ENCODE measurements around the gene RBM28. TPM values are rescaled to one million over a fixed set of nuclear protein-coding genes. Genes with fewer than 3 reads are reported as not detected.

Gene RBM28
- total and polyA plus RNA-seq, 10 of the 15 experiments (the other 5 are each of a cell fraction or from before 2014, with no cell fraction given): 14.3 to 50.4 (median 32.8) TPM

DNA sequence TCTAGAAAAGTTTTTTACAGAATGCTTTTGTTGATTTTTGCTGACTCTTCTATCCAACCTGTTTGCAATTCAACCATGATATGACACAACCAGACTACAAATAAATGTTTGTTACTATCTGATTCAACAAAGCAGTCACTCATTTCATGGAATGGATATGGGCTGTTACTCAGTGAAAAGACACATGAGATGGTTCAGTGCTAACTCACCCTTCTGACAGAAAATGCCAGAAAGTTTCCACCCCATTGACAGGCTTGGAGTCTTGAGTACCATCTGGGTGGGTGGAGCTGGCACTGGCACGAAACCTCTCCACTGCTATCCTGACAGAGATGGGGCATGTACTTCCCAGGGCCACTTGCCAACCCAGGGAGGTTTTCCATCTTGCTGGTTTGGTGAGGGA is 39.5 kb downstream of the RBM28 start:
- no peak for ATAC-seq
- H3K4me2 ChIP-seq (ENCODE audit: control insufficient read depth, insufficient read depth): no peak overlapping the region
- CTCF ChIA-PET: no interaction called here
- DNase-seq (ENCODE audit: low read depth, low spot score): no peak
- no peaks in the 10 kb centered on the region for H4K20me1 ChIP-seq (ENCODE audit: control insufficient read depth, insufficient read depth)
- intact Hi-C loops (cut with micrococcal nuclease; ENCODE audit: unreplicated experiment): no loop called here
- no TSS peak for BruUV-seq (replicated peaks)
- 94% methylated on average over 1 of the region's 1 CpG for WGBS (ENCODE audit: insufficient coverage, insufficient replicate concordance, low lambda C conversion rate, missing lambda C conversion rate)
- TF ChIP-seq NRF1 (conservative IDR thresholded peaks at IDR 0.05; ENCODE audit: low read depth, low read length): no peak
- TF ChIP-seq, protein P1, sequence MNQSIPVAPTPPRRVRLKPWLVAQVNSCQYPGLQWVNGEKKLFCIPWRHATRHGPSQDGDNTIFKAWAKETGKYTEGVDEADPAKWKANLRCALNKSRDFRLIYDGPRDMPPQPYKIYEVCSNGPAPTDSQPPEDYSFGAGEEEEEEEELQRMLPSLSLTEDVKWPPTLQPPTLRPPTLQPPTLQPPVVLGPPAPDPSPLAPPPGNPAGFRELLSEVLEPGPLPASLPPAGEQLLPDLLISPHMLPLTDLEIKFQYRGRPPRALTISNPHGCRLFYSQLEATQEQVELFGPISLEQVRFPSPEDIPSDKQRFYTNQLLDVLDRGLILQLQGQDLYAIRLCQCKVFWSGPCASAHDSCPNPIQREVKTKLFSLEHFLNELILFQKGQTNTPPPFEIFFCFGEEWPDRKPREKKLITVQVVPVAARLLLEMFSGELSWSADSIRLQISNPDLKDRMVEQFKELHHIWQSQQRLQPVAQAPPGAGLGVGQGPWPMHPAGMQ (IDR thresholded peaks at IDR 0.05; ENCODE audit: borderline replicate concordance): no peak
- no peak for TF ChIP-seq IKZF1 (conservative IDR thresholded peaks at IDR 0.05)
- no peak for TF ChIP-seq PAX8 (IDR thresholded peaks at IDR 0.05)
- no peak for TF ChIP-seq RAD51 (IDR thresholded peaks at IDR 0.05)
- no peak for TF ChIP-seq IRF4 (IDR thresholded peaks at IDR 0.05; ENCODE audit: low read depth, low read length)
- no peak for TF ChIP-seq EP300 (IDR thresholded peaks at IDR 0.05; ENCODE audit: borderline replicate concordance in 1 of 2, control insufficient read depth in 1 of 2, low read depth in 2 of 2, low read length in 2 of 2)
- TF ChIP-seq CBFB (IDR thresholded peaks at IDR 0.05; ENCODE audit: low read depth): no peak
- TF ChIP-seq RAD21 (IDR thresholded peaks at IDR 0.05; ENCODE audit: insufficient read depth, low read depth, low read length): no peak
- TF ChIP-seq, protein P2, sequence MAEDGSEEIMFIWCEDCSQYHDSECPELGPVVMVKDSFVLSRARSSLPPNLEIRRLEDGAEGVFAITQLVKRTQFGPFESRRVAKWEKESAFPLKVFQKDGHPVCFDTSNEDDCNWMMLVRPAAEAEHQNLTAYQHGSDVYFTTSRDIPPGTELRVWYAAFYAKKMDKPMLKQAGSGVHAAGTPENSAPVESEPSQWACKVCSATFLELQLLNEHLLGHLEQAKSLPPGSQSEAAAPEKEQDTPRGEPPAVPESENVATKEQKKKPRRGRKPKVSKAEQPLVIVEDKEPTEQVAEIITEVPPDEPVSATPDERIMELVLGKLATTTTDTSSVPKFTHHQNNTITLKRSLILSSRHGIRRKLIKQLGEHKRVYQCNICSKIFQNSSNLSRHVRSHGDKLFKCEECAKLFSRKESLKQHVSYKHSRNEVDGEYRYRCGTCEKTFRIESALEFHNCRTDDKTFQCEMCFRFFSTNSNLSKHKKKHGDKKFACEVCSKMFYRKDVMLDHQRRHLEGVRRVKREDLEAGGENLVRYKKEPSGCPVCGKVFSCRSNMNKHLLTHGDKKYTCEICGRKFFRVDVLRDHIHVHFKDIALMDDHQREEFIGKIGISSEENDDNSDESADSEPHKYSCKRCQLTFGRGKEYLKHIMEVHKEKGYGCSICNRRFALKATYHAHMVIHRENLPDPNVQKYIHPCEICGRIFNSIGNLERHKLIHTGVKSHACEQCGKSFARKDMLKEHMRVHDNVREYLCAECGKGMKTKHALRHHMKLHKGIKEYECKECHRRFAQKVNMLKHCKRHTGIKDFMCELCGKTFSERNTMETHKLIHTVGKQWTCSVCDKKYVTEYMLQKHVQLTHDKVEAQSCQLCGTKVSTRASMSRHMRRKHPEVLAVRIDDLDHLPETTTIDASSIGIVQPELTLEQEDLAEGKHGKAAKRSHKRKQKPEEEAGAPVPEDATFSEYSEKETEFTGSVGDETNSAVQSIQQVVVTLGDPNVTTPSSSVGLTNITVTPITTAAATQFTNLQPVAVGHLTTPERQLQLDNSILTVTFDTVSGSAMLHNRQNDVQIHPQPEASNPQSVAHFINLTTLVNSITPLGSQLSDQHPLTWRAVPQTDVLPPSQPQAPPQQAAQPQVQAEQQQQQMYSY (CRISPR knock-in tag; IDR thresholded peaks at IDR 0.05): no peak
- TF ChIP-seq, protein P3, sequence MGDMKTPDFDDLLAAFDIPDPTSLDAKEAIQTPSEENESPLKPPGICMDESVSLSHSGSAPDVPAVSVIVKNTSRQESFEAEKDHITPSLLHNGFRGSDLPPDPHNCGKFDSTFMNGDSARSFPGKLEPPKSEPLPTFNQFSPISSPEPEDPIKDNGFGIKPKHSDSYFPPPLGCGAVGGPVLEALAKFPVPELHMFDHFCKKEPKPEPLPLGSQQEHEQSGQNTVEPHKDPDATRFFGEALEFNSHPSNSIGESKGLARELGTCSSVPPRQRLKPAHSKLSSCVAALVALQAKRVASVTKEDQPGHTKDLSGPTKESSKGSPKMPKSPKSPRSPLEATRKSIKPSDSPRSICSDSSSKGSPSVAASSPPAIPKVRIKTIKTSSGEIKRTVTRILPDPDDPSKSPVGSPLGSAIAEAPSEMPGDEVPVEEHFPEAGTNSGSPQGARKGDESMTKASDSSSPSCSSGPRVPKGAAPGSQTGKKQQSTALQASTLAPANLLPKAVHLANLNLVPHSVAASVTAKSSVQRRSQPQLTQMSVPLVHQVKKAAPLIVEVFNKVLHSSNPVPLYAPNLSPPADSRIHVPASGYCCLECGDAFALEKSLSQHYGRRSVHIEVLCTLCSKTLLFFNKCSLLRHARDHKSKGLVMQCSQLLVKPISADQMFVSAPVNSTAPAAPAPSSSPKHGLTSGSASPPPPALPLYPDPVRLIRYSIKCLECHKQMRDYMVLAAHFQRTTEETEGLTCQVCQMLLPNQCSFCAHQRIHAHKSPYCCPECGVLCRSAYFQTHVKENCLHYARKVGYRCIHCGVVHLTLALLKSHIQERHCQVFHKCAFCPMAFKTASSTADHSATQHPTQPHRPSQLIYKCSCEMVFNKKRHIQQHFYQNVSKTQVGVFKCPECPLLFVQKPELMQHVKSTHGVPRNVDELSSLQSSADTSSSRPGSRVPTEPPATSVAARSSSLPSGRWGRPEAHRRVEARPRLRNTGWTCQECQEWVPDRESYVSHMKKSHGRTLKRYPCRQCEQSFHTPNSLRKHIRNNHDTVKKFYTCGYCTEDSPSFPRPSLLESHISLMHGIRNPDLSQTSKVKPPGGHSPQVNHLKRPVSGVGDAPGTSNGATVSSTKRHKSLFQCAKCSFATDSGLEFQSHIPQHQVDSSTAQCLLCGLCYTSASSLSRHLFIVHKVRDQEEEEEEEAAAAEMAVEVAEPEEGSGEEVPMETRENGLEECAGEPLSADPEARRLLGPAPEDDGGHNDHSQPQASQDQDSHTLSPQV (IDR thresholded peaks at IDR 0.05): no peak
- TF ChIP-seq MEF2B (IDR thresholded peaks at IDR 0.05; ENCODE audit: partially characterized antibody, poor library complexity, severe bottlenecking): no peak
- no peak overlapping the region for H3K4me3 ChIP-seq
- RAD21 ChIA-PET (ENCODE audit: unreplicated experiment): no interaction called here
- peaks cover 7 to 8% of the 10 kb centered on the region in 2 experiments; a peak in 3 of 4 replicates for H3K36me3 ChIP-seq (ENCODE audit: control insufficient read depth in 2 of 2, insufficient read depth in 2 of 2, low read length in 1 of 2)
- H2AFZ ChIP-seq (ENCODE audit: control insufficient read depth, low read depth, low read length): no peak overlapping the region
- no peaks in the 10 kb centered on the region for H3K79me2 ChIP-seq (ENCODE audit: control insufficient read depth, insufficient read depth, low read length)
- no peaks in the 10 kb centered on the region for H3K9me3 ChIP-seq (replicated peaks; ENCODE audit: control insufficient read depth, insufficient read depth, low read length)
- in situ Hi-C loops (cut with MboI): no loop called here
- no peaks in the 10 kb centered on the region for H3K27me3 ChIP-seq (replicated peaks in 1 of 2; ENCODE audit: control insufficient read depth in 2 of 2, insufficient read depth in 2 of 2, low read length in 1 of 2)
- H3K9ac ChIP-seq (ENCODE audit: control insufficient read depth, insufficient read depth, low read length): no peak overlapping the region
- POLR2A ChIA-PET: no interaction called here
- SMC1A ChIA-PET (ENCODE audit: uncharacterized antibody, unreplicated experiment): no interaction called here
- no peak overlapping the region for H3K27ac ChIP-seq (ENCODE audit: control insufficient read depth, insufficient read depth)
- no peaks in the 10 kb centered on the region for H3K4me1 ChIP-seq (ENCODE audit: control insufficient read depth, insufficient read depth, low read length)
- FAIRE-seq: no peak
